GM13976 (cell line): ENCODE measurements around the gene ATG2B.

ENCODE experiments used
- DNase-seq: peaks from one replicate; pipeline ENCODE4 v3.0.0; 2012; ENCODE audit warnings: low spot score
- CTCF ChIP-seq: IDR thresholded peaks from 2 replicates; pipeline ENCODE4 v1.5.1; 2012; ENCODE audit warnings: borderline replicate concordance, mild to moderate bottlenecking; ENCODE audit not compliant: insufficient read depth; ENCODE audit errors: extremely low read depth, missing control alignments, control extremely low read depth
- in situ Hi-C: fragments of 300-500 bp; cut with MboI; formaldehyde crosslinking; loops from one replicate; pipeline ENCODE4 v1.12.0; 2022; ENCODE audit warnings: low sequenced_read_pairs, mixed read lengths, inconsistent platforms; ENCODE audit not compliant: unreplicated experiment

Gene ATG2B

DNA sequence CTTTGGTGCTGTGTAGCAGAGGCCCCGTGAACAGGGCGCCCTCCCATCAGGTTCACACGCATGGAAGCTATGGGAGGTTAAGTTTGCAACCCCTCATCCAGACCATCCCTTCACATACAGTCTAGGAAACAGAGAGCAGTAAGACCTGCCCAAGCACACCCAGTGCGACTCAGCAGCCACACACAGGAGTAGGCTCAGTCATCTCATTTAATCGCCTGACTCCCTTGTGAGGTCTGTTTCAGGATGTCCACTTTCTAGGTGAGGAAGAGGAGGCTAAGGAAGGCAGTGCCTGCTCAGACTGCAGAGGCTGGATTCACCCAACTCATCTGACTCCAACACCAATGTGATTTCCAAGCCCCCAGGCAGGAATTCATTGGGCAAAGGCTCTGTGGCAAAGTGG lies 95.2 kb downstream of the ATG2B start:
- in situ Hi-C loops, result no loop called here
- DNase-seq, result no peak
- TF ChIP-seq CTCF, result no peak

DNA sequence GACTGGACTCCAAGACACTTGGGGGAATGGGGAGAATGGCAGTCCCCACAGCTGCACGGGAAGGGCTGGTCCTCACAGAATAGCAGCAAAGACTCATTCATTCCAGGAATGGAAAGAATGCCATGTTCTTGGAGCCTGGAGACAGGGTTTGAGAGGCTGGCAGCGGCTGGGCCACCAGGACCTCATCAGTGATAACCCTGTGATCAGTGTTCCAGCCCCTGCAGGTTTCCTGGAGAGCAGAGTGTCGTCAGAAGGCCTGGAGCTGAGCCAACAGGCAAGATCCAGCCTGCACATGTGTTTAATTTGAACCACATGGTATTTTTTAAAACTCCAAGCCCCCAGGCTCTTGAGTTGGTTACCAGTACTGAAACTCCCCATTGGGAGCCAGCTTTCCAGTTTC lies 95.8 kb downstream of the ATG2B start:
- no peak for TF ChIP-seq CTCF
- DNase-seq, result no peak
- in situ Hi-C loops, result no loop called here

DNA sequence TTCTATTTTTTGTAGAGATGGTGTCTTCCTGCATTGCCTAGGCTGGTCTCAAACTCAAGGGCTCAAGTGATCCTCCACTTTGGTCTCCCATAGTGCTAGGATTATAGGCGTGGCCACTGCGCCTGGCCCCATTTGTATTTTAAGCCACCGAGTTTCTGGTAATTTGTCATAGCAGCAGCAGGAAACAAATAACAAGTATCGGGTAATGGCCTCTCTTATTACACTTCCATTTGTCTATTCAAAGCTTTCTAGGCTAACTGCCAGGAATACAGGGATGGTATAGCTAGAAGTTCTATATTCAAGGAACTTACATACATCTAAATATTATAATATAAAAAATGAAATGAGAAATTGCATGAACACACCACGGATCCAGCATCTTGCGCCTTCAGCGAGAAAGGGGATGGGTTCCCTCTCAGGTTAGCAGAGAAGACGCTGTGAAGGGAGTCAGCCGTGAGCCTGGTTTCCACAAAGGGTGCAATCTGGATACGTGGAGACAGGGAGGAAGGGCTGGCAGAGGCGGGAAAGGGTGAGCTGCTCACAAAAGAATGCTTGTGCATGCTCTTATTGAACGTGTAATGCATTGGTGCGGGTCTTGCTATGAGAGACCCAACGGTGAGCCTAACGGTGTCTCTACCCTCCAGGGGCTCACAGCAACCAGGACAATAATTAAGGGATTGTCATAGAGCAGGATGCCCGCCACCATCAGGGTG lies 97.6 kb downstream of the ATG2B start:
- TF ChIP-seq CTCF, result no peak
- DNase-seq, result no peak
- in situ Hi-C loops, result no loop called here

- in situ Hi-C loops, result no loop called here
- DNase-seq, result no peak
- TF ChIP-seq CTCF, result no peak
Observed at GRCh38 chr14:96264853-96265252, 98.3 kb downstream of the ATG2B start.

DNA sequence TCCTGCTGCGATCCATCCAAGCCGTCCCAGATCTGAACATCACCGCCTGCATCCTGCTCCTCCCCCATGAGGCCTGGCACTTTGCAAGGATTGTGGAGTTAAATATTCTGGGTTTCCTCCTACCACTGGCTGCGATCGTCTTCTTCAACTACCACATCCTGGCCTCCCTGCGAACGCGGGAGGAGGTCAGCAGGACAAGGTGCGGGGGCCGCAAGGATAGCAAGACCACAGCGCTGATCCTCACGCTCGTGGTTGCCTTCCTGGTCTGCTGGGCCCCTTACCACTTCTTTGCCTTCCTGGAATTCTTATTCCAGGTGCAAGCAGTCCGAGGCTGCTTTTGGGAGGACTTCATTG lies 99.0 kb downstream of the ATG2B start:
- no peak for TF ChIP-seq CTCF
- in situ Hi-C loops, result no loop called here
- no peak for DNase-seq

- DNase-seq, result no peak
- no peak for TF ChIP-seq CTCF
- in situ Hi-C loops, result no loop called here
Observed at GRCh38 chr14:96263347-96264199, 99.6 kb downstream of the ATG2B start.
